GM18517 (cell line): ENCODE results near the gene CRISPLD2.

Experiments
- ATAC-seq: cut with Tn5 transposase; IDR thresholded peaks from one replicate; pipeline ENCODE4 v1.9.1; 2021; ENCODE audit warnings: mild to moderate bottlenecking, moderate library complexity; ENCODE audit not compliant: unreplicated experiment

The CRISPLD2 gene

DNA sequence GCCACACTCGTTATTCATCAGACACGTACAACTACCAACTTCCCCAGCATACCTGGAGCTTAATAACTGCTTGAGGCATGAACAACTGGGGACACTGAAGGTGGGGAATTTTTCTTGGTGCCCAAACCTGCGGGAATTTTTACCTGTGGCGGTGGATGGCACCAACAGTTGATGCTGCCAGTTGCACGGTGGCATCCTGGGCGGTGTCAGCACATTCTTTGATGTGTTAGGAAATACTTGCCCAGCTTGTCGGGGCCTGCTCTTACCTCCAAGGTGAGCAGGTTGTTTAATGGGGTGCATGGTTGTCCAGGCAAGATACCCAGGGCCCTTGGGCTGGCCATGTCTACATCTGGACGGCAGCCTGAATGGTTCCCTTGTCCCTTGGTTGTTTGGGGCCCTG, 79.6 kb downstream of the CRISPLD2 start:
- no peak for ATAC-seq

DNA sequence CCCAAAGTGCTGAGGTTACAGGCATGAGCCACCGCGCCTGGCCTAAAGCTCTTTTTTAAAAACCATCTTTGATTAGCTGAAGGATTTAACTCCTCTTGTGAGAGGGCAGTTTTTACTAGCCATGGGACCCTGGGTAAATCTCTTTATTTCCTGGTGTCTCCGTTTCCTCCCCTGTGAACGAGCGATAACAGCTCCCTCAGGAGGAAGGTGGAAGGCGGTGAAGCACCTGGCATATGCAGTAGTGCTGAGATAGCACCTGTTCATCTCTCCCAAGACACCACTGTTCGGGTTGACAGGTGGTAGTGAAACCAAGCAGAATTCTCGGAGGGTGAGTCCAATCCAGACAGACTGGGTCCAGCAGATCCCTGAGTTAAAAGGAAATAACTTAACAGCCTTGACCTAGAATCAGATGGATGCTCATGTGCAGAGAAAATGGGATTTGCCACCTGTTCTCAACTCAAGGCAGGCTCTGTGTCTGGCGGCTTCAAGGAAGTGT, 86.2 kb downstream of the CRISPLD2 start:
- ATAC-seq: no peak

- ATAC-seq: no peak
Measured at GRCh38 chr16:84907051-84907450, 87.3 kb downstream of the CRISPLD2 start.

DNA sequence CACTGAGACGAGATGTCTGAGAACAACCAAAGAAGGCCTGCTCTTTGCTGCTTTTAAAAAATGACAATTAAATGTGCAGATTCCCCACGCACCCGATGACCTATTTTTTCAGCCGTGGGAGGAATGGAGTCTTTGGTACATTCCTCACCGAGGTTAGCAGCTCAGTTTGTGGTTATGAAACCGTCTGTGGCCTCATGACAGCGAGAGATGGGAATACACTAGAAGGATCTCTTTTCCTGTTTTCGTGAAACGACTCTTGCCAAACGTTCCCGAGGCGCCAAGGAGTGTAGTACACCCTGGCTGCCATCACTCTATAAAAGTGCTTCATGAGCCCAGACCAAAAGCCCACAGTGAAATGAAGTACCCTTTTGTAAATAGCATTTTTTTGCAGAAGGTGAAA, 87.8 kb downstream of the CRISPLD2 start:
- no peak for ATAC-seq

DNA sequence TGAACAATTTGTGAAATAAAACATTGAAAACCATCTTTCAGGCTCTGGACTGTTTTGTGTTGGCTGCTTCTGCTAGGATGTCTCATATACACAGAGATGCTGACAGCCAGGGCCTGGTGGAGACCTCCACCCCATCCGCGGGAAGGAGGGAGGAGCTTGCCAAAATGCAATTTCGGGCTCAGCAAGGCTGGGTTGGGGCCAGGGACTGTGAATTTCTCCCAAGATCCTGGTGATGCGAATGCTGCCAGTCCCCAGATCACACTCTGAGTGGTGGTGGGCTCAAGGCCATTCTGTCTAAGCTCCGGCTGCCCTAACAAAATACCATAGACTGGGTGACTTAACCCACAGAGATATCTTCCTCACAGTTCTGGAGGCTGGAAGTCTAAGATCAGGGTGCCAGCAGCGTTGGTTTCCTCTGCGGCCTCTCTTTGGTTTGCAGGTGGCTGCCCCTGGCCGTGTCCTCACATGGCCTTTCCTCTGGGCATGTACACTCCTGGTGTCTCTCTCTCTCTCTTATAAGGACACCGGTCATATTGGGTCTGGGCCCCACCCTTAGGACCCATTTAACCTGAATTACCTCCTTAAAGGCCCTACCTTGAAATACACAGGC, 89.8 kb downstream of the CRISPLD2 start:
- ATAC-seq: no peak

DNA sequence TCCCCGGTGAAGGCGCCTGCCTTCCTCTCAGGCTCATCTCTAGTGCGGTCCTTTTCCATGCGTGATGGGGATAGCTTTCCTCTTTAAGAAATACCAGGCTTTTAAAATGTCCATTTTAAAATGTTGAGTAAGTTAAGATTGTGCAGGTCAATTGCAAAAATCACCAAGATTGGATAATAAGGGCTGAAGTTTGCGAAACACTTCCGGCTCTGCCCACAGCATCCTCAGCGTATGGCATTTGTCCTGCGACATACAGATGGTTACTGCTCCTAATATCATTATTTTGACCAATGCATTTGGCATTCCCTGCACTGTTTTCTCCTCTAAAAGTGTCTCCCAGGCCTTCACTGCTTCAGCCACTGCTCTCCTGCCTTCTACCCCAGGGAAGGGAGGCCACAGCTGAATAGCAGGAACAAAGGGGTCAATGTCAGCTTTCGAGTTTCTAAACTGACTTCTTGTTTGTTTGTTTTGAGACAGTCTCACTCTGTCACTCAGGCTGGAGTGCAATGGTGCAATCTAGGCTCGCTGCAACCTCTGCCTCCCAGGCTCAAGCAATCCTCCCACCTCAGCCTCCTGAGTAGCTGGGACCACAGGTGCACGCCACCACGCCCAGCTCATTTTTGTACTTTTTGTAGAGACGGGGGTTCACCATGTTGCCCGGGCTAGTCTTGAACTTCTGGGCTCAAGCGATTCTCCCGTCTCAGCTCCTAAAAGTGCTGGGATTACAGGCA, 91.9 kb downstream of the CRISPLD2 start:
- no peak for ATAC-seq

- ATAC-seq: no peak
Measured at GRCh38 chr16:84913315-84913714, 93.5 kb downstream of the CRISPLD2 start.

DNA sequence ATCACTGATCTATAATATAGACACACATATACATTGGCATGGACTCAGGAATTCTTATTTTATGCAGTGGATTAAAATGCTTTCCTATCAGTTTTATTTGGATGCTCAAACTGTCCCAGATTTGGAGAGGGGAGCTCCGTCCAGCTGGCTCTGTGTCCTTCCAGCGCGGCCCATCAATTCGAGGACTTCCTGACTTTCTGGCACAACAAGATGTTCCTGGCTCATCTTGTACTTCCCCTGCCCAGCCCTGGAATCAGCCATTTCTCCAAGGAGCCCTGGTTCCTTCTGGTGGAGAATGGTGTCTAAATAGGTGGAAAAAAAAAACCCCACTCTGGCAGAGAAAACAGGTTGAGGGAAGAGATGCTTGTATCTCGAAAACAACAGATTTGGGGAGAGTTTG, 94.5 kb downstream of the CRISPLD2 start:
- ATAC-seq: no peak

DNA sequence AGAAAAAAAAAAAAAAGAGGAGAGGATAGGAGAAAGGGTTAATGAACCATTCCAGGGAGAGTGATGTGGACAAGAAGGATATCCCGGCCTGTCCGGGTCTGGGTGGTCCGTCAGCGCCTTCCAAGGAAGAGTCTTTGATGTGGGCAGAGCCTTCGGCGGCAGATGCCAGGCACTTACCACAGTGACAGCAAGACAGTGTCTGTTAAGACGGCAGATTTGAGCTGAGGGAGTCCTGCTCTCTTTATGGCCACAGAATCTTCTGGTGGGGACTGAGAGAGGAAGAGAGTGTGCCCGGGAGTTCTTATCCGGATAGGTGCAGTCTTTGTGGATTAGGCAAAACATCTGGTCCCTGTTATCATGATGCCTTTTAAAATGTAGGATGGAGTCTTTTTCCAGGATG, 96.4 kb downstream of the CRISPLD2 start:
- ATAC-seq: no peak

GRCh38 chr16:84916850-84917249, 97.1 kb downstream of the CRISPLD2 start:
- ATAC-seq: no peak

DNA sequence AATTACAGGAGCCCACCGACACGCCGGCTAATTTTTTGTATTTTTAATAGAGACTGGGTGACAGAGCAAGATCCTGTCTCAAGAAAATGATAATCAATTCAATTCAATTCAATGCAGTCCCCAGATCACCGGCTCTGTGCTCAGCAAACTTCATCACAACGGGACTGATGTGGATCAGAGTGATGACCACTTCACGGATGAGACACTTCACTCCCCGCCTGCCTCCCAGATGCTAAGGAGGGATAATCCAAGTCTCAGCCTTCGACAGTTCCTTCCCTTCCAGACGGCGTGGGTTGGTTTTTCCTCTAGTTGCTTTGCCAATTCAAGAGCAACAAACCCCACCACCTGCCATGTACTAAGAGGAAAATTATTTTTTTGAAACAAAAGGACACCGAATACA, 97.7 kb downstream of the CRISPLD2 start:
- no peak for ATAC-seq

- no peak for ATAC-seq
Measured at GRCh38 chr16:84918006-84918909, 98.5 kb downstream of the CRISPLD2 start.

- ATAC-seq: no peak
Measured at GRCh38 chr16:84919269-84919668, 99.5 kb downstream of the CRISPLD2 start.

DNA sequence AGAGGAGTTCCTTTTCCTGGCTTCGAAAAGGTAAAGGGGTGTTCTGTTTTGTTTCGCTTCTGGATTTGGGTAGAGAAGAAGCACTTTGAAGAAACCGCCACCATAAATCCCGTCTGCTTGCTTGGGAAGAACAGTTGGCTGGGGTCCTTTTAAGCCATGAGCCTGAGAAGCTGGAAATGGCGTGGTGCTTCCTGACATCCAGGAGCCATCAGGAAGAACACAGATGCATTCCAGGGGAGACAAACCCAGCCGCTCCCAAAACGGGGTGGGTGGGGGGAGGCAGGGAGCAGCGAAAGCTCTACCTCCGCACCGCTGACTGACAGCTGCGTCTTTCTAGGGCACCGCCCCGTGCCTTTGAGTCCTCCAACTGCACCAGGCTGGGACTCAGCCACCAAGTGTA, 99.9 kb downstream of the CRISPLD2 start:
- no peak for ATAC-seq

GRCh38 chr16:84920333-84920732, 100.5 kb downstream of the CRISPLD2 start:
- no peak for ATAC-seq

- ATAC-seq: no peak
Measured at GRCh38 chr16:84922351-84923120, 102.8 kb downstream of the CRISPLD2 start.

DNA sequence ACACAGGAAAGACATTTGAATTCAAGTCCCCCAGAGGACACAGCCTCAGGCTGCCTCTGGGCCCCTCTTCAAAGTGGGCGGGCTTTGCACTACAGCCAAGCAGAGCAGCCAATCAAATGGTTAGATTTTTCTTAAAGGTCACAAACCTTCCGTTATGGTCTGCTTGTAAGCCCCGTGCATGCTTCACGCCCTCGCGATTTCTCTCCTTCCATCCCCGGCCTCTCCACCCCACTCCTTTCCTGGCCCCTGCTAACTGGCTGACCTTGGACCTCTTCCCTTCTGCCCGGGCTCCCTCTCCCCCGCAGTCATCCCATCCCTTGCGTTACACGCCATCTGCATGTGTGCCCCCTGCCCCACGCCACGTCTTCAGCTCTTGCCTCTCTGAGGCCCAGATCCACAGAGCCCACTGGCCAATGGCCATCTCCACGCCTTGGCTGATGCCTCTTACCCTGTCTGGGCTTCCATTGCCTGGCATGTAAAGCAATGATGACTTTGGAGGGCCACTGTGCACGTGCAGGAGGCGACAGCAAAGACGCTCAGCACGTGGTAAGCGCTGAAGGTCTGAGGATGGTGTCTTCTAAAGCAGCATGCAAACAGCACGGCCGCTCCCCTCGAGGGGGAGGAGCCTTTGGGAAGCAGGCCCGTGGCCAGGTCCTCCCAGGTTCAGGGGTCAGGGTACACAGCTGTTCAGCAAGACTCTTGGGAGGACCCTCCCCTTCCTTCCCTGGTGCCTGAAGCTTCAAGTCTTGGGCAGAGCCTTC, 104.7 kb downstream of the CRISPLD2 start:
- no peak for ATAC-seq

- ATAC-seq: no peak
Measured at GRCh38 chr16:84925092-84925772, 105.4 kb downstream of the CRISPLD2 start.

DNA sequence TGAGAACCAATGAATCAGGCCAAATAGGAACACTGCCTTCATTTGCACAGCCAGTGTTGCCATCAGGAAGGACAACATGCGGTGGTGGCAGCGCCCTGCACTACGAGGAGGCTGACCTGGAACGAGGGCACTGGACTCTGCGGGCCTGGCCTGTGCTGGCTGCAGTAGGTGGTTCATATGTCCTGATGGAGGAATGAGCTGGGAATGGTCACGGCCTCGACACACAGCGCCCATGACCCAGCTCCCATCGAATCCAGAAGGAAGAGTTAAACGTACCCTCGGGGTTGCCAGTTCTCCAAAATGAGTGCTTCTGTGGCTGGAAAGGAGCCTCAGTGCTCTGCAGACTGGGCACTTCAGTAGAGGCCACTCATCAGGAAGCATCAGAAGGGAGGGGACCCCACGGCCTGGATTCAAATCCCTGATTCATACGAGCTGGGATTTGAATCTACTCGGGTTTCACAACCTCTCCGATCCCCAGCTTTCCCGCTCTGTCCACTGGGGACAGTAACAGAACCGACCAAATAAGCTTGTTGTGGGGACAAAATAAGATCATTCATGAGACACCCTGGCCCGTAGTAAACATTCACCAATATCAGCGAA, 106.1 kb downstream of the CRISPLD2 start:
- no peak for ATAC-seq
